ENCODE results near the gene RNU6-9. TPM values are rescaled to one million over a fixed set of nuclear protein-coding genes. Genes with fewer than 3 reads are reported as not detected.
"Not testable (repeated sequence)": the region's sequence is repeated elsewhere in the genome, so short reads cannot be mapped to it uniquely, and the experiment has no call there.

Gene RNU6-9
- total RNA-seq (not detected in 2 replicates), polyA plus RNA-seq (not detected in 2 replicates)

GRCh38 chr19:892894-893689, at the start of gene RNU6-9, which contains the start of gene MED16:
RNU6-9 (plus strand) TSS chr19:893484.
MED16 (minus strand) TSS chr19:893187; CDS start chr19:891131, 2,056 bp downstream.
- Histone ChIP-seq H3K27ac (peak within 1 kb of the TSS; percentile 98), H3K9me3 (ENCODE audit: low read depth) (no peaks in the 10 kb centered on the region), H3K4me1 (ENCODE audit: low read depth) (no peaks in the 10 kb centered on the region), H3K36me3 (no peaks in the 10 kb centered on the region), H3K4me3 (peak within 1 kb of the TSS; percentile 79), H3K27me3 (no peaks in the 10 kb centered on the region)
- DNase-seq (ENCODE audit: low read depth in 1 of 2, low spot score in 1 of 2), result peak; percentile 95 to 96
- TF ChIP-seq CTCF (IDR thresholded peaks at IDR 0.05; ENCODE audit: low read depth, low read length), result no peak

GRCh38 chr19:843836-844545, 49.3 kb upstream of the RNU6-9 start:
- peak overlapping the region; percentile 15 for H3K4me3 ChIP-seq
- peaks cover 33% of the 10 kb centered on the region for H3K27me3 ChIP-seq
- H3K36me3 ChIP-seq, result no peaks in the 10 kb centered on the region
- H3K9me3 ChIP-seq (ENCODE audit: low read depth), result no peaks in the 10 kb centered on the region
- H3K4me1 ChIP-seq (ENCODE audit: low read depth), result no peaks in the 10 kb centered on the region
- DNase-seq (ENCODE audit: low read depth in 1 of 2, low spot score in 1 of 2), result no peak
- no peak overlapping the region for H3K27ac ChIP-seq
- no peak for TF ChIP-seq CTCF (IDR thresholded peaks at IDR 0.05; ENCODE audit: low read depth, low read length)

- Histone ChIP-seq H3K27me3 (peaks cover 33% of the 10 kb centered on the region), H3K27ac (no peak overlapping the region), H3K36me3 (no peaks in the 10 kb centered on the region), H3K4me3 (no peak overlapping the region), H3K4me1 (ENCODE audit: low read depth) (no peaks in the 10 kb centered on the region), H3K9me3 (ENCODE audit: low read depth) (no peaks in the 10 kb centered on the region)
- TF ChIP-seq CTCF (IDR thresholded peaks at IDR 0.05; ENCODE audit: low read depth, low read length), result no peak
- DNase-seq (ENCODE audit: low read depth in 1 of 2, low spot score in 1 of 2), result no peak
Measured at GRCh38 chr19:844546-844971, 48.7 kb upstream of the RNU6-9 start.

- H3K4me1 ChIP-seq (ENCODE audit: low read depth), result no peaks in the 10 kb centered on the region
- no peak for TF ChIP-seq CTCF (IDR thresholded peaks at IDR 0.05; ENCODE audit: low read depth, low read length)
- no peak overlapping the region for H3K4me3 ChIP-seq
- H3K36me3 ChIP-seq, result no peaks in the 10 kb centered on the region
- DNase-seq (ENCODE audit: low read depth in 1 of 2, low spot score in 1 of 2), result no peak
- no peak overlapping the region for H3K27ac ChIP-seq
- H3K27me3 ChIP-seq, result peaks cover 33% of the 10 kb centered on the region
- no peaks in the 10 kb centered on the region for H3K9me3 ChIP-seq (ENCODE audit: low read depth)
Measured at GRCh38 chr19:845707-846521, 47.4 kb upstream of the RNU6-9 start.

GRCh38 chr19:848386-848921, 44.8 kb upstream of the RNU6-9 start:
- no peak overlapping the region for H3K27ac ChIP-seq
- no peaks in the 10 kb centered on the region for H3K9me3 ChIP-seq (ENCODE audit: low read depth)
- no peaks in the 10 kb centered on the region for H3K36me3 ChIP-seq
- no peak overlapping the region for H3K4me3 ChIP-seq
- peak in 1 of 2 donors; percentile 50 for DNase-seq (ENCODE audit: low read depth in 1 of 2, low spot score in 1 of 2)
- peaks cover 23% of the 10 kb centered on the region for H3K27me3 ChIP-seq
- no peaks in the 10 kb centered on the region for H3K4me1 ChIP-seq (ENCODE audit: low read depth)
- TF ChIP-seq CTCF (IDR thresholded peaks at IDR 0.05; ENCODE audit: low read depth, low read length), result no peak

- peaks cover 17% of the 10 kb centered on the region for H3K27me3 ChIP-seq
- H3K27ac ChIP-seq; H3K4me1 ChIP-seq (ENCODE audit: low read depth); H3K9me3 ChIP-seq (ENCODE audit: low read depth); H3K36me3 ChIP-seq; H3K4me3 ChIP-seq; DNase-seq (ENCODE audit: low read depth in 1 of 2, low spot score in 1 of 2): not testable (repeated sequence)
Measured at GRCh38 chr19:849195-849594, 44.1 kb upstream of the RNU6-9 start.
